SK-N-SH (cell line): ENCODE measurements around the gene RAD23A. TPM values are rescaled to one million over a fixed set of nuclear protein-coding genes. Genes with fewer than 3 reads are reported as not detected.

Experiments used
- CTCF ChIA-PET: fragments of 300-600, 350-600 bp; formaldehyde crosslinking; extraction: SDS; loops from one replicate; lab custom pipeline; 2021; lab: Yijun Ruan, JAX
- POLR2A ChIA-PET: fragments of 350-600 bp; sonication (Branson Sonifier 250); formaldehyde crosslinking; extraction: SDS; loops from one replicate; lab custom pipeline; 2020; ENCODE audit warnings: antibody characterized with exemption, inconsistent platforms; lab: Yijun Ruan, JAX
- DNase-seq: peaks from one replicate; pipeline ENCODE4 v3.0.0; 2012
- H2AFZ ChIP-seq: fragments of 200-600 bp; sonication (generic); 2 replicates; pipeline ENCODE4 v1.8.1; 2016; ENCODE audit warnings: antibody characterized with exemption, mild to moderate bottlenecking, low read depth
- H3F3A ChIP-seq: fragments of 200-600 bp; sonication (generic); replicated peaks from 2 replicates; pipeline ENCODE3; 2016; ENCODE audit warnings: antibody characterized with exemption, mild to moderate bottlenecking; ENCODE audit not compliant: insufficient read depth
- H3K27ac ChIP-seq, 2 experiments: fragments of 200-500 bp in 1 of 2; fragments of 200-600 bp in 1 of 2; sonication (Bioruptor generic) in 1 of 2; sonication (generic), shearing (Covaris generic) in 1 of 2; 2 replicates each; pipeline versions ENCODE4 v1.5.1 to v1.6.1; 2014 to 2016; ENCODE audit warnings: low read depth in 2 of 2, inconsistent platforms in 1 of 2, low read length in 1 of 2, mild to moderate bottlenecking in 1 of 2, mixed read lengths in 1 of 2
- H3K27me3 ChIP-seq: fragments of 200-600 bp; sonication (generic), shearing (Covaris generic); 2 replicates; pipeline ENCODE4 v1.6.1; 2016; ENCODE audit warnings: mixed run types; ENCODE audit not compliant: insufficient read depth
- H3K36me3 ChIP-seq, 2 experiments: fragments of 200-500 bp in 1 of 2; fragments of 200-600 bp in 1 of 2; sonication (Bioruptor generic) in 1 of 2; sonication (generic) in 1 of 2; replicated peaks in 1 of 2; 2 replicates each; pipeline versions ENCODE3 to v1.5.1; 2014 to 2016; ENCODE audit warnings: low read length in 1 of 2, mild to moderate bottlenecking in 1 of 2; ENCODE audit not compliant: insufficient read depth in 2 of 2, control insufficient read depth in 1 of 2
- H3K4me1 ChIP-seq, 2 experiments: fragments of 200-500 bp in 1 of 2; fragments of 200-600 bp in 1 of 2; sonication (Bioruptor generic) in 1 of 2; sonication (generic), shearing (Covaris generic) in 1 of 2; 2 replicates each; pipeline versions ENCODE4 v1.5.1 to v1.6.1; 2014 to 2016; ENCODE audit warnings: low read depth in 1 of 2, low read length in 1 of 2, mixed run types in 1 of 2; ENCODE audit not compliant: insufficient read depth in 2 of 2, control insufficient read depth in 1 of 2
- H3K4me2 ChIP-seq: fragments of 200-600 bp; sonication (generic), shearing (Covaris generic); 2 replicates; pipeline ENCODE4 v1.6.1; 2017; ENCODE audit warnings: mixed run types
- H3K4me3 ChIP-seq, 2 experiments: fragments of 200-500 bp in 1 of 2; fragments of 200-600 bp in 1 of 2; sonication (Bioruptor generic) in 1 of 2; sonication (generic), shearing (Covaris generic) in 1 of 2; 2 replicates each; pipeline versions ENCODE4 v1.5.1 to v1.8.1; 2014 to 2016; ENCODE audit warnings: low read depth in 2 of 2, inconsistent platforms in 1 of 2, low read length in 1 of 2, mild to moderate bottlenecking in 1 of 2, mixed read lengths in 1 of 2, moderate library complexity in 1 of 2
- H3K79me2 ChIP-seq: fragments of 200-600 bp; sonication (generic); 2 replicates; pipeline ENCODE4 v1.8.1; 2017; ENCODE audit warnings: mild to moderate bottlenecking; ENCODE audit not compliant: insufficient read depth
- H3K9ac ChIP-seq: fragments of 200-600 bp; sonication (generic); 2 replicates; pipeline ENCODE4 v1.6.1; 2017; ENCODE audit warnings: mixed run types
- H3K9me2 ChIP-seq: fragments of 200-600 bp; sonication (generic); 2 replicates; pipeline ENCODE4 v1.6.1; 2017; ENCODE audit warnings: mixed run types
- H3K9me3 ChIP-seq: fragments of 200-600 bp; sonication (generic); 2 replicates; pipeline ENCODE4 v1.6.1; 2017; ENCODE audit warnings: mixed run types, mild to moderate bottlenecking, moderate library complexity
- H4K20me1 ChIP-seq: fragments of 200-600 bp; sonication (generic); 2 replicates; pipeline ENCODE4 v1.6.1; 2017; ENCODE audit warnings: mild to moderate bottlenecking, mixed run types; ENCODE audit not compliant: insufficient read depth
- CHD2 ChIP-seq: fragments of 150-350 bp; IDR thresholded peaks from 2 replicates; pipeline ENCODE4 v1.6.1; 2018; ENCODE audit warnings: low read length; ENCODE audit not compliant: partially characterized antibody
- ELF1 ChIP-seq: IDR thresholded peaks from 2 replicates; pipeline ENCODE4 v1.4.0; 2012
- EZH2phosphoT487 ChIP-seq: fragments of 200-600 bp; sonication (generic); IDR thresholded peaks from 2 replicates; pipeline ENCODE4 v1.6.1; 2017; ENCODE audit warnings: low read depth, mixed run types, mild to moderate bottlenecking, antibody characterized with exemption, moderate library complexity, borderline replicate concordance
- FOSL2 ChIP-seq: IDR thresholded peaks from 2 replicates; pipeline ENCODE4 v1.4.0; 2012; ENCODE audit warnings: low read depth, mild to moderate bottlenecking, moderate library complexity, borderline replicate concordance
- FOXJ3 ChIP-seq: sonication (generic); formaldehyde crosslinking; IDR thresholded peaks from 2 replicates; pipeline ENCODE4 v1.5.1; 2020; ENCODE audit warnings: mild to moderate bottlenecking, missing genetic modification reagents
- FOXM1 ChIP-seq: IDR thresholded peaks from 2 replicates; pipeline ENCODE4 v1.4.0; 2012; ENCODE audit warnings: low read depth, mild to moderate bottlenecking
- GATA2 ChIP-seq: sonication (generic); formaldehyde crosslinking; IDR thresholded peaks from 2 replicates; pipeline ENCODE4 v1.5.0; 2020; ENCODE audit warnings: mild to moderate bottlenecking, missing genetic modification reagents
- MEF2A ChIP-seq: IDR thresholded peaks from 2 replicates; pipeline ENCODE4 v1.4.0; 2012; ENCODE audit warnings: low read depth, borderline replicate concordance
- MXI1 ChIP-seq: IDR thresholded peaks from 2 replicates; pipeline ENCODE4 v1.6.1; 2012; ENCODE audit warnings: mild to moderate bottlenecking, low read depth, low read length, improper control_type of control experiment
- NRF1 ChIP-seq: IDR thresholded peaks from 2 replicates; pipeline ENCODE4 v1.6.1; 2012; ENCODE audit warnings: low read depth, mild to moderate bottlenecking, low read length
- RAD21 ChIP-seq: IDR thresholded peaks from 2 replicates; pipeline ENCODE4 v1.6.1; 2012; ENCODE audit warnings: mild to moderate bottlenecking, low read length
- RCOR1 ChIP-seq: fragments of 150-350 bp; IDR thresholded peaks from 2 replicates; pipeline ENCODE4 v1.6.1; 2017; ENCODE audit warnings: antibody characterized with exemption, low read length
- SIN3A ChIP-seq: IDR thresholded peaks from 2 replicates; pipeline ENCODE4 v1.6.1; 2012; ENCODE audit warnings: low read depth, mild to moderate bottlenecking, low read length, moderate library complexity, borderline replicate concordance
- TAF1 ChIP-seq: IDR thresholded peaks from 2 replicates; pipeline ENCODE4 v1.6.1; 2012; ENCODE audit warnings: low read depth, mild to moderate bottlenecking, low read length, moderate library complexity, borderline replicate concordance
- TCF12 ChIP-seq: IDR thresholded peaks from 2 replicates; pipeline ENCODE4 v1.4.0; 2012
- WGBS: methylation state at CpG from one replicate; pipeline ENCODE4 v1.1.6; 2017; ENCODE audit warnings: low lambda C conversion rate; 5-methylcytosine and 5-hydroxymethylcytosine counted together
- polyA plus RNA-seq, 3 experiments: library from polyadenylated mRNA; depleted of rRNA; stranded (reverse); fragments of >200 nt; gene quantifications; 2 replicates each; pipeline ENCODE4 v1.2.3, GENCODE V29; 2012
- TF ChIP-seq, protein P1 (sequence below): fragments of 150-350 bp; IDR thresholded peaks from 2 replicates; pipeline ENCODE4 v1.6.1; 2017; ENCODE audit warnings: antibody characterized with exemption, low read length, low read depth, borderline replicate concordance
- TF ChIP-seq, protein P2 (sequence below): IDR thresholded peaks from 2 replicates; pipeline ENCODE4; 2012
- TF ChIP-seq, protein P3 (sequence below): IDR thresholded peaks from 2 replicates; pipeline ENCODE4 v1.4.0; 2012; ENCODE audit warnings: low read depth, borderline replicate concordance

Gene RAD23A
- polyA plus RNA-seq, 1 of the 3 experiments (the other 2 are of a cell fraction) = 116 TPM

GRCh38 chr19:12979974-12980373 lies 34.3 kb downstream of the RAD23A start:
- no peak for TF ChIP-seq TAF1
- no peak for TF ChIP-seq RCOR1
- TF ChIP-seq, protein P1, sequence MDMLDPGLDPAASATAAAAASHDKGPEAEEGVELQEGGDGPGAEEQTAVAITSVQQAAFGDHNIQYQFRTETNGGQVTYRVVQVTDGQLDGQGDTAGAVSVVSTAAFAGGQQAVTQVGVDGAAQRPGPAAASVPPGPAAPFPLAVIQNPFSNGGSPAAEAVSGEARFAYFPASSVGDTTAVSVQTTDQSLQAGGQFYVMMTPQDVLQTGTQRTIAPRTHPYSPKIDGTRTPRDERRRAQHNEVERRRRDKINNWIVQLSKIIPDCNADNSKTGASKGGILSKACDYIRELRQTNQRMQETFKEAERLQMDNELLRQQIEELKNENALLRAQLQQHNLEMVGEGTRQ = no peak
- no peak for TF ChIP-seq CHD2
- TF ChIP-seq, protein P2, sequence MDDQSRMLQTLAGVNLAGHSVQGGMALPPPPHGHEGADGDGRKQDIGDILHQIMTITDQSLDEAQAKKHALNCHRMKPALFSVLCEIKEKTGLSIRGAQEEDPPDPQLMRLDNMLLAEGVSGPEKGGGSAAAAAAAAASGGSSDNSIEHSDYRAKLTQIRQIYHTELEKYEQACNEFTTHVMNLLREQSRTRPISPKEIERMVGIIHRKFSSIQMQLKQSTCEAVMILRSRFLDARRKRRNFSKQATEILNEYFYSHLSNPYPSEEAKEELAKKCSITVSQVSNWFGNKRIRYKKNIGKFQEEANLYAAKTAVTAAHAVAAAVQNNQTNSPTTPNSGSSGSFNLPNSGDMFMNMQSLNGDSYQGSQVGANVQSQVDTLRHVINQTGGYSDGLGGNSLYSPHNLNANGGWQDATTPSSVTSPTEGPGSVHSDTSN = no peak
- TF ChIP-seq RAD21 = no peak
- no peak for TF ChIP-seq TCF12
- TF ChIP-seq, protein P3, sequence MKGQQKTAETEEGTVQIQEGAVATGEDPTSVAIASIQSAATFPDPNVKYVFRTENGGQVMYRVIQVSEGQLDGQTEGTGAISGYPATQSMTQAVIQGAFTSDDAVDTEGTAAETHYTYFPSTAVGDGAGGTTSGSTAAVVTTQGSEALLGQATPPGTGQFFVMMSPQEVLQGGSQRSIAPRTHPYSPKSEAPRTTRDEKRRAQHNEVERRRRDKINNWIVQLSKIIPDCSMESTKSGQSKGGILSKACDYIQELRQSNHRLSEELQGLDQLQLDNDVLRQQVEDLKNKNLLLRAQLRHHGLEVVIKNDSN = no peak
- TF ChIP-seq NRF1 = no peak
- TF ChIP-seq FOXM1 = no peak
- no peak for TF ChIP-seq FOXJ3 (CRISPR knock-in tag)
- no peak for TF ChIP-seq EZH2phosphoT487
- no peak for TF ChIP-seq MXI1
- no peak for TF ChIP-seq MEF2A
- TF ChIP-seq FOSL2 = no peak
- TF ChIP-seq ELF1 = no peak
- no peak for TF ChIP-seq GATA2 (CRISPR knock-in tag)
- TF ChIP-seq SIN3A = no peak
- H3K27me3 ChIP-seq = no peaks in the 10 kb centered on the region
- H4K20me1 ChIP-seq = no peaks in the 10 kb centered on the region
- no peaks in the 10 kb centered on the region for H3K9me2 ChIP-seq
- H3K9me3 ChIP-seq = no peaks in the 10 kb centered on the region
- H3K4me2 ChIP-seq = no peak overlapping the region
- no peaks in the 10 kb centered on the region for H3K36me3 ChIP-seq
- H2AFZ ChIP-seq = no peak overlapping the region
- peaks cover 0 to 10% of the 10 kb centered on the region in 2 experiments; a peak in 1 of 4 replicates for H3K4me1 ChIP-seq
- POLR2A ChIA-PET = interaction anchor here (0.6 kb wide), 2 partner anchors 84 to 816 kb away, joined by 3 to 9 read pairs; no protein-coding TSS in a partner anchor
- no peak for DNase-seq
- CTCF ChIA-PET = interaction anchor here (1.2 to 24.6 kb wide), 5 partner anchors 14 to 283 kb away, joined by 4 to 603 read pairs (median 256); partner anchors contain the start of genes DAND5 and NACC1
- no peaks in the 10 kb centered on the region for H3F3A ChIP-seq
- no peak overlapping the region for H3K4me3 ChIP-seq
- no peak overlapping the region for H3K9ac ChIP-seq
- WGBS = 94% methylated on average over 3 of the region's 3 CpGs
- no peaks in the 10 kb centered on the region for H3K79me2 ChIP-seq
- H3K27ac ChIP-seq = no peak overlapping the region
